Thymus (tissue), 11 donors: Measurements from ENCODE around the gene KCNQ4. TPM values are rescaled to one million over a fixed set of nuclear protein-coding genes. Genes with fewer than 3 reads are reported as not detected.

ENCODE experiments used
- DNase-seq, 9 donors: peaks; one replicate each; pipeline ENCODE4 v3.0.0-alpha.2; 2013; ENCODE audit warnings: low spot score in 9 of 9, low read depth in 6 of 9, missing footprints in 1 of 9
- H3K27ac ChIP-seq, 2 donors: one replicate each; pipeline ENCODE4 v1.5.1; 2013; ENCODE audit warnings: control low read depth in 1 of 2, low read depth in 1 of 2, low read length in 1 of 2, mild to moderate bottlenecking in 1 of 2, moderate library complexity in 1 of 2
- H3K27me3 ChIP-seq, 2 donors: one replicate each; pipeline ENCODE4 v1.5.1; 2013; ENCODE audit warnings: low read length in 1 of 2; ENCODE audit not compliant: control insufficient read depth in 2 of 2, insufficient read depth in 1 of 2
- H3K36me3 ChIP-seq, 2 donors: one replicate each; pipeline ENCODE4 v1.5.1; 2013; ENCODE audit warnings: low read length in 1 of 2, mild to moderate bottlenecking in 1 of 2, moderate library complexity in 1 of 2; ENCODE audit not compliant: control insufficient read depth in 2 of 2, insufficient read depth in 2 of 2
- H3K4me1 ChIP-seq, 2 donors: one replicate each; pipeline ENCODE4 v1.5.1; 2013; ENCODE audit warnings: low read length in 2 of 2; ENCODE audit not compliant: control insufficient read depth in 2 of 2, insufficient read depth in 2 of 2
- H3K4me3 ChIP-seq, 2 donors: one replicate each; pipeline ENCODE4 v1.5.1; 2013; ENCODE audit warnings: low read length in 2 of 2, control low read depth in 1 of 2, mild to moderate bottlenecking in 1 of 2
- H3K9me3 ChIP-seq, 2 donors: one replicate each; pipeline ENCODE4 v1.5.1; 2013; ENCODE audit warnings: low read length in 1 of 2, mild to moderate bottlenecking in 1 of 2; ENCODE audit not compliant: control insufficient read depth in 2 of 2, insufficient read depth in 1 of 2
- WGBS: extraction: QIAGEN DNeasy Blood & Tissue Kit; methylation state at CpG from one replicate; pipeline ENCODE4 v1.1.7; 2013; 5-methylcytosine and 5-hydroxymethylcytosine counted together
- polyA plus RNA-seq: library from polyadenylated mRNA; stranded (reverse); fragments of 200-250 nt; gene quantifications from one replicate; pipeline ENCODE4 v1.2.3, GENCODE V29; 2013
- total RNA-seq: library from RNA; stranded (reverse); fragments of 120-200 nt; gene quantifications from one replicate; pipeline ENCODE4 v1.2.4, GENCODE V29; 2013
- donor health status: healthy.

Gene KCNQ4
- total and polyA plus RNA-seq, 2 donors: 0.47 to 1.1 TPM

- H3K27ac ChIP-seq: no peak overlapping the region
- H3K4me1 ChIP-seq: peaks cover 10 to 12% of the 10 kb centered on the region in 2 donors
- H3K27me3 ChIP-seq: peaks cover 30 to 48% of the 10 kb centered on the region in 2 donors
- no peak overlapping the region for H3K4me3 ChIP-seq
- WGBS: 45% methylated on average over 20 of the region's 20 CpGs
- no peak for DNase-seq
- H3K9me3 ChIP-seq: no peaks in the 10 kb centered on the region
- no peaks in the 10 kb centered on the region for H3K36me3 ChIP-seq
These were observed 1.1 kb upstream of the KCNQ4 start for GRCh38 chr1:40782371-40782956.

DNA sequence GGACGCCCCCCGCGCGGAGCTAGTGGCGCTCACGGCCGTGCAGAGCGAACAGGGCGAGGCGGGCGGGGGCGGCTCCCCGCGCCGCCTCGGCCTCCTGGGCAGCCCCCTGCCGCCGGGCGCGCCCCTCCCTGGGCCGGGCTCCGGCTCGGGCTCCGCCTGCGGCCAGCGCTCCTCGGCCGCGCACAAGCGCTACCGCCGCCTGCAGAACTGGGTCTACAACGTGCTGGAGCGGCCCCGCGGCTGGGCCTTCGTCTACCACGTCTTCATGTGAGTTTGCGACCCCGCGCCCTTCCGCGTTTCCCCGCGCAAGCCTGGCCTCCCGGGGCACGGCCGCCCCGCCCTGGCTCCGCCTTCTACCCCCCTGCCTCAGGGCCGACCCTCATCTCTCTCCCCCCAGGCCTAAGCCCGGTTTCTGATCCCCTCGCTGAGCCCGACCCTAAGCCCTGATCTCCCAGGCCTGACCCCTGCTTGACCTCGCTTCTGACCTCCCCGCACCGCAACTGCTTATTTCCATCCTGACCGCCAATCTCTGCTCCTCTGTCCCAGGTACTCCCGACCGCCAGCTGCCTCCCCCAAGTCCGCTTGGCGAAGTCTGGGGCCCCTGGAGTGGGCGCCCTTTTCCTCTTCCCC is 669 bp downstream of the KCNQ4 start:
- Histone ChIP-seq H3K4me3 (peak overlapping the region in 1 of 2 donors; percentile 53), H3K27ac (no peak overlapping the region), H3K4me1 (peaks cover 10 to 12% of the 10 kb centered on the region in 2 donors), H3K9me3 (no peaks in the 10 kb centered on the region), H3K36me3 (no peaks in the 10 kb centered on the region), H3K27me3 (peaks cover 30 to 48% of the 10 kb centered on the region in 2 donors)
- WGBS: 17% methylated on average over 63 of the region's 63 CpGs
- DNase-seq: no peak

DNA sequence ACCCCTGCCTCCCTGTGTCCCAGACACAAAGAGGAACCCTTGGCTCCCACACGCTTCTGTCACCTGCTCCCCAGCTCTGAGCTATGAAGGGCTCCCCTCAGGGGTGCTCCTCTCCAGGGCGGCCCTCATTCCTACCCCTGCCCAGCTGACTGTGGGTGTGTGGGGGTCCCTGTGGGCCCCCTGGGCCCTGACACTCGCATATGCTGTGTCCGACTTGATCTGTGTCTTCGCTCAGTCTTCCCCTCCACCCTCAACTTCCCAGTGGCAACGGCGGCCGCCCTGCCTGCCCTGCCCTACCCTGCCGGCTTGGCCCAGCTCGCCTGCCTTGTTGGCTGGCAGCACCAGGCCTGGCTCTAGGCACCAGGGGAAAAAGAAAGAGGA is 1.2 kb downstream of the KCNQ4 start:
- WGBS: 93% methylated on average over 10 of the region's 10 CpGs
- no peak overlapping the region for H3K27ac ChIP-seq
- H3K4me1 ChIP-seq: peaks cover 10 to 12% of the 10 kb centered on the region in 2 donors
- peaks cover 30 to 48% of the 10 kb centered on the region in 2 donors for H3K27me3 ChIP-seq
- no peaks in the 10 kb centered on the region for H3K9me3 ChIP-seq
- H3K4me3 ChIP-seq: no peak overlapping the region
- no peaks in the 10 kb centered on the region for H3K36me3 ChIP-seq
- DNase-seq: no peak

DNA sequence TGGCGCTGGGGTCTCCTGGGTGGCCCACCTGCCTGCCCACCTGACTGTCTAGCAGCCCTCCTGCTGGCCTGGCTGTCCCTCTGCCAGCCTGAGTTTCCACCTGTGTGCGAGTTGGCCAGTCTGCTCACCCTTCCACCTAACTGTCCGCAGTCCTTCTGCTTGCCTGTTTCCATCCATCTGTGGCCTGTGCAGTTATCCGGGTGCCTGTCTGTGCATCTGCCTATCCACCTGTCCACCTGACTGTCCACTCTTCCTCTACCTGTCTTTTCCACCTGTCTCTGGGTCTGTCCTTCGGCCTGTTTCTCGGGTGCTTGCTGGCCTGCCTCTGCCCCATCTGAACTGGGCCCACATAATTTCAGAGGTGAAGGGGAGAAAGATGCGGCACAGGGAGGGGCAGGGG is 1.9 kb downstream of the KCNQ4 start:
- no peak for DNase-seq
- H3K4me1 ChIP-seq: peaks cover 10 to 12% of the 10 kb centered on the region in 2 donors
- peaks cover 30 to 48% of the 10 kb centered on the region in 2 donors for H3K27me3 ChIP-seq
- no peaks in the 10 kb centered on the region for H3K9me3 ChIP-seq
- no peak overlapping the region for H3K4me3 ChIP-seq
- no peak overlapping the region for H3K27ac ChIP-seq
- H3K36me3 ChIP-seq: no peaks in the 10 kb centered on the region
- WGBS: 98% methylated on average over 7 of the region's 7 CpGs

GRCh38 chr1:40786171-40786994 is 2.8 kb downstream of the KCNQ4 start:
- Histone ChIP-seq H3K9me3 (no peaks in the 10 kb centered on the region), H3K27me3 (peaks cover 30 to 46% of the 10 kb centered on the region in 2 donors), H3K4me3 (no peak overlapping the region), H3K27ac (no peak overlapping the region), H3K36me3 (no peaks in the 10 kb centered on the region), H3K4me1 (peaks cover 10 to 12% of the 10 kb centered on the region in 2 donors)
- DNase-seq: no peak
- 90% methylated on average over 9 of the region's 9 CpGs for WGBS

- Histone ChIP-seq H3K9me3 (no peaks in the 10 kb centered on the region), H3K27ac (no peak overlapping the region), H3K4me3 (no peak overlapping the region), H3K27me3 (peaks cover 26 to 38% of the 10 kb centered on the region in 2 donors), H3K4me1 (peaks cover 10 to 12% of the 10 kb centered on the region in 2 donors), H3K36me3 (no peaks in the 10 kb centered on the region)
- DNase-seq: no peak
- 86% methylated on average over 9 of the region's 9 CpGs for WGBS
These were observed 3.6 kb downstream of the KCNQ4 start for GRCh38 chr1:40786995-40787705.

- H3K27ac ChIP-seq: no peak overlapping the region
- H3K27me3 ChIP-seq: peaks cover 19 to 30% of the 10 kb centered on the region in 2 donors
- no peaks in the 10 kb centered on the region for H3K9me3 ChIP-seq
- H3K36me3 ChIP-seq: no peaks in the 10 kb centered on the region
- 95% methylated on average over 19 of the region's 19 CpGs for WGBS
- peaks cover 8 to 14% of the 10 kb centered on the region in 2 donors for H3K4me1 ChIP-seq
- no peak for DNase-seq
- no peak overlapping the region for H3K4me3 ChIP-seq
These were observed 4.4 kb downstream of the KCNQ4 start for GRCh38 chr1:40787737-40788560.

GRCh38 chr1:40788561-40789341 is 5.2 kb downstream of the KCNQ4 start:
- Histone ChIP-seq H3K9me3 (no peaks in the 10 kb centered on the region), H3K27ac (no peak overlapping the region), H3K4me1 (peaks cover 3 to 11% of the 10 kb centered on the region in 2 donors), H3K27me3 (peaks cover 12 to 25% of the 10 kb centered on the region in 2 donors), H3K4me3 (no peak overlapping the region), H3K36me3 (no peaks in the 10 kb centered on the region)
- no peak for DNase-seq
- WGBS: 96% methylated on average over 17 of the region's 17 CpGs
